22Rv1 (cell line): ENCODE measurements around the gene SCTR.

Experiments used
- ZFX ChIP-seq: fragments of 450-650 bp; IDR thresholded peaks from 2 replicates; pipeline ENCODE4 v1.6.1; 2017; ENCODE audit warnings: antibody characterized with exemption, borderline replicate concordance
- TF ChIP-seq, protein P1 (sequence below): fragments of 450-650 bp; IDR thresholded peaks from 2 replicates; pipeline ENCODE4 v1.5.1; 2017; ENCODE audit warnings: mild to moderate bottlenecking

DNA sequence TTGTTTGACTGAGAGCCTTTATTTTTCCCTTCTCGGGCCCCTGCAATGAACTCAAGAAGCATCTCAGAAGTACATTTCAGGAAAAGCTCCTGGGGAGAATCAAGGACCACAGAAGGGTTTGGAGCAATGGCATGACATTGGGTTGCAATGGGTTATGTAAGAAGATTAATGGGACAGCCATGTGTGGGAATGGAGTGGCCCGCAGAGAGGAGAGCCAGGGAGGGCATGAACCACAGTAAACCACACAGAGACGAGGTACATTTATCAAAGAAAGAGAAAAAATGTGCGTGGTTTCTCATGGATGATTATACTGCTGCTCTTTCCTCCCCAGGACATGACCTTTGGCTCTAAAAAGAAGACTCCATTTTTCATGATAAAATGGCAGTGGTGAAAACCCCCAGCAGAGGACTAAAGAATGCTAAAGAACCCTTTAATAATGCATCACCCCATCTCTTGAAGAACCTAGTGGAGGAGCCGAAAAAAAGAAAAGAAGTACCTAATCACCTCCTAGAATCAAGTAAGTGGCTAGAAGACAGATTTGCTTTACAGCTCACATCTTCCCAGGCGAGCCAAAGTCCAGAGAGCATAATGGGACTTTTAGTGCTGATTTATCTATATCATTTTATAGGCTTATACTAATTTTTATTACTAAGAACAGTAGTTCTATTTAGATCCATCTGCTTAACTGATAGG lies 21.6 kb upstream of the SCTR start:
- TF ChIP-seq, protein P1, sequence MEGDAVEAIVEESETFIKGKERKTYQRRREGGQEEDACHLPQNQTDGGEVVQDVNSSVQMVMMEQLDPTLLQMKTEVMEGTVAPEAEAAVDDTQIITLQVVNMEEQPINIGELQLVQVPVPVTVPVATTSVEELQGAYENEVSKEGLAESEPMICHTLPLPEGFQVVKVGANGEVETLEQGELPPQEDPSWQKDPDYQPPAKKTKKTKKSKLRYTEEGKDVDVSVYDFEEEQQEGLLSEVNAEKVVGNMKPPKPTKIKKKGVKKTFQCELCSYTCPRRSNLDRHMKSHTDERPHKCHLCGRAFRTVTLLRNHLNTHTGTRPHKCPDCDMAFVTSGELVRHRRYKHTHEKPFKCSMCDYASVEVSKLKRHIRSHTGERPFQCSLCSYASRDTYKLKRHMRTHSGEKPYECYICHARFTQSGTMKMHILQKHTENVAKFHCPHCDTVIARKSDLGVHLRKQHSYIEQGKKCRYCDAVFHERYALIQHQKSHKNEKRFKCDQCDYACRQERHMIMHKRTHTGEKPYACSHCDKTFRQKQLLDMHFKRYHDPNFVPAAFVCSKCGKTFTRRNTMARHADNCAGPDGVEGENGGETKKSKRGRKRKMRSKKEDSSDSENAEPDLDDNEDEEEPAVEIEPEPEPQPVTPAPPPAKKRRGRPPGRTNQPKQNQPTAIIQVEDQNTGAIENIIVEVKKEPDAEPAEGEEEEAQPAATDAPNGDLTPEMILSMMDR = no peak
- TF ChIP-seq ZFX = no peak
